CD4-positive, alpha-beta T cell treated with Interleukin-17A for 4 hours (primary cell): Measurements from ENCODE around the gene ALKBH3.

Experiments
- DNase-seq: peaks from one replicate; pipeline ENCODE4 v3.0.0-alpha.2; 2020; ENCODE audit warnings: mixed read lengths

Gene ALKBH3

GRCh38 chr11:43968719-43969118 lies 88.1 kb downstream of the ALKBH3 start:
- DNase-seq: no peak

GRCh38 chr11:43969543-43969942 lies 88.9 kb downstream of the ALKBH3 start:
- DNase-seq: no peak
